Measurements from ENCODE around the gene C1orf159.

GRCh38 chr1:1165485-1165884, 49.6 kb upstream of the C1orf159 start:
- TF ChIP-seq POLR2A (IDR thresholded peaks at IDR 0.05) (no peak), CTCF (IDR thresholded peaks at IDR 0.05) (no peak), EP300 (IDR thresholded peaks at IDR 0.05) (no peak)

Measured in sigmoid colon (tissue), 4 donors.